Thyroid gland (tissue), 4 donors: ENCODE results near the gene STX1A.

Source experiments
- CTCF ChIP-seq, 6 experiments: fragments of 200-600 bp in 3 of 6; fragments of 450-650 bp in 3 of 6; sonication (generic) in 3 of 6; IDR thresholded peaks; one replicate each; pipeline ENCODE4 v1.5.1; 2016 to 2019; ENCODE audit warnings: antibody characterized with exemption in 6 of 6, mild to moderate bottlenecking in 2 of 6, inconsistent platforms in 1 of 6, moderate library complexity in 1 of 6
- POLR2A ChIP-seq, 2 donors: fragments of 450-650 bp; IDR thresholded peaks; one replicate each; pipeline ENCODE4 v1.6.1; 2017; ENCODE audit warnings: antibody characterized with exemption in 2 of 2, mild to moderate bottlenecking in 2 of 2, moderate library complexity in 1 of 2

- TF ChIP-seq CTCF (IDR thresholded peaks at IDR 0.05) = no peak
- TF ChIP-seq POLR2A (IDR thresholded peaks at IDR 0.05) = no peak
Observed at GRCh38 chr7:73740771-73741170, 21.3 kb upstream of the STX1A start.
